PFSK-1 (cell line): ENCODE data around the gene MED23.

Source experiments
- FOXP2 ChIP-seq: optimal IDR thresholded peaks from 2 replicates; pipeline ENCODE3; 2011; ENCODE audit warnings: borderline replicate concordance, control low read depth, inconsistent platforms; ENCODE audit not compliant: insufficient read depth; ENCODE audit errors: extremely low read length, extremely low read depth
- POLR2AphosphoS5 ChIP-seq: IDR thresholded peaks from 2 replicates; pipeline ENCODE4 v1.6.1; 2012; ENCODE audit warnings: low read depth, mild to moderate bottlenecking, control low read depth, low read length, moderate library complexity
- REST ChIP-seq, 2 experiments: IDR thresholded peaks; 2 replicates each; pipeline versions ENCODE4 v1.6.1 to v1.8.0; 2011 to 2012; ENCODE audit warnings: low read depth in 2 of 2, low read length in 2 of 2, control low read depth in 1 of 2, inconsistent platforms in 1 of 2, mild to moderate bottlenecking in 1 of 2, moderate library complexity in 1 of 2; ENCODE audit not compliant: insufficient read depth in 1 of 2
- SIN3A ChIP-seq: IDR thresholded peaks from 2 replicates; pipeline ENCODE4 v1.6.1; 2012; ENCODE audit warnings: mild to moderate bottlenecking, low read length, moderate library complexity, borderline replicate concordance; ENCODE audit not compliant: insufficient read depth
- TAF1 ChIP-seq: IDR thresholded peaks from 2 replicates; pipeline ENCODE4 v1.6.1; 2012; ENCODE audit warnings: low read length, control low read depth, borderline replicate concordance; ENCODE audit not compliant: insufficient read depth

Gene MED23

GRCh38 chr6:131524695-131525336 lies 103.2 kb downstream of the MED23 start:
- TF ChIP-seq REST (IDR thresholded peaks at IDR 0.05; ENCODE audit: insufficient read depth in 1 of 2, low read depth in 2 of 2, low read length in 2 of 2), result no peak
- no peak for TF ChIP-seq FOXP2
- no peak for TF ChIP-seq POLR2AphosphoS5
- TF ChIP-seq SIN3A, result no peak
- no peak for TF ChIP-seq TAF1

GRCh38 chr6:131523988-131524673 lies 103.9 kb downstream of the MED23 start:
- TF ChIP-seq POLR2AphosphoS5, result no peak
- no peak for TF ChIP-seq FOXP2
- TF ChIP-seq REST (IDR thresholded peaks at IDR 0.05; ENCODE audit: insufficient read depth in 1 of 2, low read depth in 2 of 2, low read length in 2 of 2), result no peak
- TF ChIP-seq TAF1, result no peak
- no peak for TF ChIP-seq SIN3A
